Keratinocyte (primary cell): Measurements from ENCODE around the gene IGF1. TPM values are rescaled to one million over a fixed set of nuclear protein-coding genes. Genes with fewer than 3 reads are reported as not detected.

ENCODE experiments used
- DNase-seq: peaks from one replicate; pipeline ENCODE4 v3.0.0-alpha.2; 2011; ENCODE audit warnings: low read depth, missing footprints, low spot score
- FAIRE-seq: peaks from 2 replicates; lab custom pipeline; 2011; peaks lifted over from hg19 to GRCh38; lab: Jason Lieb, UNC
- H2AFZ ChIP-seq: 2 replicates; pipeline ENCODE4 v1.6.0; 2012; ENCODE audit warnings: low read length, control low read depth, inconsistent platforms; ENCODE audit not compliant: control insufficient read depth
- H3K27ac ChIP-seq: 2 replicates; pipeline ENCODE4 v1.5.1; 2011; ENCODE audit warnings: low read length; ENCODE audit not compliant: control insufficient read depth, insufficient read depth
- H3K27me3 ChIP-seq: 3 replicates; pipeline ENCODE4 v1.6.0; 2011; ENCODE audit warnings: low read length; ENCODE audit not compliant: control insufficient read depth, insufficient read depth; ENCODE audit errors: extremely low read depth
- H3K36me3 ChIP-seq, 2 experiments: 2 replicates in 1 of 2; 3 replicates in 1 of 2; pipeline ENCODE4 v1.5.1; 2011; ENCODE audit warnings: low read length in 2 of 2, mild to moderate bottlenecking in 1 of 2; ENCODE audit not compliant: control insufficient read depth in 2 of 2, insufficient read depth in 2 of 2; ENCODE audit errors: extremely low read depth in 1 of 2
- H3K4me1 ChIP-seq: 3 replicates; pipeline ENCODE4 v1.5.1; 2011; ENCODE audit warnings: low read length; ENCODE audit not compliant: control insufficient read depth, insufficient read depth; ENCODE audit errors: extremely low read depth
- H3K4me2 ChIP-seq: 3 replicates; pipeline ENCODE4 v1.6.0; 2011; ENCODE audit warnings: low read depth, low read length; ENCODE audit not compliant: control insufficient read depth, insufficient read depth; ENCODE audit errors: extremely low read depth
- H3K4me3 ChIP-seq, 3 experiments: fragments of 200-600 bp in 1 of 3; sonication (generic) in 1 of 3; 2 replicates in 2 of 3; 3 replicates in 1 of 3; pipeline ENCODE4 v1.5.1; 2011 to 2016; ENCODE audit warnings: low read length in 3 of 3, mild to moderate bottlenecking in 3 of 3, control low read depth in 2 of 3, inconsistent platforms in 1 of 3, low read depth in 1 of 3, mixed read lengths in 1 of 3, mixed run types in 1 of 3, moderate library complexity in 1 of 3; ENCODE audit not compliant: control insufficient read depth in 2 of 3, insufficient read depth in 2 of 3; ENCODE audit errors: extremely low read depth in 1 of 3
- H3K79me2 ChIP-seq: 2 replicates; pipeline ENCODE4 v1.6.0; 2012; ENCODE audit warnings: low read length; ENCODE audit not compliant: control insufficient read depth, insufficient read depth
- H3K9ac ChIP-seq: 3 replicates; pipeline ENCODE4 v1.6.0; 2011; ENCODE audit warnings: low read length; ENCODE audit not compliant: control insufficient read depth, insufficient read depth; ENCODE audit errors: extremely low read depth
- H3K9me1 ChIP-seq: 3 replicates; pipeline ENCODE4 v1.6.0; 2011; ENCODE audit warnings: low read length; ENCODE audit not compliant: control insufficient read depth, insufficient read depth; ENCODE audit errors: extremely low read depth
- H3K9me3 ChIP-seq: 2 replicates; pipeline ENCODE4 v1.5.1; 2012; ENCODE audit warnings: low read depth, low read length; ENCODE audit not compliant: control insufficient read depth
- H4K20me1 ChIP-seq: 3 replicates; pipeline ENCODE4 v1.6.0; 2011; ENCODE audit warnings: low read length; ENCODE audit not compliant: control insufficient read depth, insufficient read depth; ENCODE audit errors: extremely low read depth
- CTCF ChIP-seq, 3 experiments: IDR thresholded peaks in 1 of 3; conservative IDR thresholded peaks in 1 of 3; optimal IDR thresholded peaks in 1 of 3; 2 replicates in 2 of 3; 3 replicates in 1 of 3; pipeline versions ENCODE3 to v1.5.1; 2011; ENCODE audit warnings: low read length in 3 of 3, mild to moderate bottlenecking in 3 of 3, moderate library complexity in 2 of 3, control low read depth in 1 of 3, inconsistent platforms in 1 of 3; ENCODE audit not compliant: insufficient read depth in 2 of 3; ENCODE audit errors: extremely low read depth in 1 of 3
- EZH2 ChIP-seq: IDR thresholded peaks from one replicate; pipeline ENCODE4 v1.6.1; 2012; ENCODE audit warnings: inconsistent platforms, mild to moderate bottlenecking, low read length, moderate library complexity
- dilution Hi-C: fragments of 300-500 bp; cut with MboI; formaldehyde crosslinking; loops from one replicate; pipeline ENCODE4 v1.7.0; 2020; ENCODE audit warnings: low sequenced_read_pairs; ENCODE audit not compliant: extremely low pct_ligation_motif_present
- polyA plus RNA-seq, 5 experiments: library from polyadenylated mRNA; depleted of rRNA in 3 of 5; stranded (reverse) in 3 of 5; stranded (forward) in 1 of 5; unstranded in 1 of 5; fragments of >200 nt; gene quantifications; 1 replicate in 1 of 5; 2 replicates in 3 of 5; 3 replicates in 1 of 5; pipeline versions ENCODE4 v1.2.1 to v1.2.3, GENCODE V29; 2011 to 2012; ENCODE audit warnings: missing spikeins in 2 of 5, low read depth in 1 of 5, low replicate concordance in 1 of 5

IGF1 gene
- polyA plus RNA-seq, 1 donor (not counting 4 experiments of a cell fraction or from before 2014, with no cell fraction given), result not detected

GRCh38 chr12:102372087-102372486 lies 108.3 kb downstream of the IGF1 start:
- dilution Hi-C loops, result no loop called here
- Histone ChIP-seq H3K27ac (no peak overlapping the region), H3K4me1 (no peaks in the 10 kb centered on the region), H3K27me3 (no peaks in the 10 kb centered on the region), H2AFZ (no peak overlapping the region), H4K20me1 (no peaks in the 10 kb centered on the region), H3K9me1 (no peaks in the 10 kb centered on the region), H3K4me2 (no peak overlapping the region), H3K9ac (no peak overlapping the region), H3K4me3 (no peak overlapping the region), H3K9me3 (no peaks in the 10 kb centered on the region), H3K36me3 (no peaks in the 10 kb centered on the region), H3K79me2 (no peaks in the 10 kb centered on the region)
- TF ChIP-seq EZH2 (no peak), CTCF (optimal IDR thresholded peaks at IDR 0.05 in 1 of 3, IDR thresholded peaks at IDR 0.05 in 1 of 3, conservative IDR thresholded peaks at IDR 0.05 in 1 of 3; ENCODE audit: extremely low read depth in 1 of 3, insufficient read depth in 2 of 3, low read length in 3 of 3) (no peak)
- FAIRE-seq, result no peak
- no peak for DNase-seq

GRCh38 chr12:102371165-102371564 lies 109.2 kb downstream of the IGF1 start:
- H3K9me1 ChIP-seq, result no peaks in the 10 kb centered on the region
- H3K36me3 ChIP-seq, result no peaks in the 10 kb centered on the region
- no peaks in the 10 kb centered on the region for H3K4me1 ChIP-seq
- H3K27ac ChIP-seq, result no peak overlapping the region
- no peak for FAIRE-seq
- no peaks in the 10 kb centered on the region for H3K9me3 ChIP-seq
- DNase-seq, result no peak
- no peaks in the 10 kb centered on the region for H3K27me3 ChIP-seq
- dilution Hi-C loops, result no loop called here
- no peak overlapping the region for H3K4me2 ChIP-seq
- H3K4me3 ChIP-seq, result no peak overlapping the region
- no peaks in the 10 kb centered on the region for H4K20me1 ChIP-seq
- H3K9ac ChIP-seq, result no peak overlapping the region
- H2AFZ ChIP-seq, result no peak overlapping the region
- no peaks in the 10 kb centered on the region for H3K79me2 ChIP-seq
- TF ChIP-seq EZH2 (no peak), CTCF (optimal IDR thresholded peaks at IDR 0.05 in 1 of 3, IDR thresholded peaks at IDR 0.05 in 1 of 3, conservative IDR thresholded peaks at IDR 0.05 in 1 of 3; ENCODE audit: extremely low read depth in 1 of 3, insufficient read depth in 2 of 3, low read length in 3 of 3) (no peak)
